H9 (cell line): Measurements from ENCODE around the gene HPDL. TPM values are rescaled to one million over a fixed set of nuclear protein-coding genes. Genes with fewer than 3 reads are reported as not detected.

ENCODE experiments used
- DNase-seq: peaks from one replicate; pipeline ENCODE4 v3.0.0-alpha.2; 2017
- H2AFZ ChIP-seq: one replicate; pipeline ENCODE4 v1.6.1; 2013; ENCODE audit warnings: mild to moderate bottlenecking, low read length, control low read depth, moderate library complexity
- H2AK5ac ChIP-seq: 2 replicates; pipeline ENCODE4 v1.6.1; 2013; ENCODE audit warnings: low read length, control low read depth, mixed read lengths; ENCODE audit not compliant: insufficient read length
- H2BK120ac ChIP-seq: one replicate; pipeline ENCODE4 v1.6.1; 2013; ENCODE audit warnings: low read depth, mild to moderate bottlenecking, low read length, control low read depth, inconsistent platforms; ENCODE audit not compliant: poor library complexity, severe bottlenecking
- H2BK12ac ChIP-seq: 2 replicates; pipeline ENCODE4 v1.6.1; 2013; ENCODE audit warnings: low read length, control low read depth, mixed read lengths, low read depth; ENCODE audit not compliant: insufficient read length
- H2BK15ac ChIP-seq: 2 replicates; pipeline ENCODE4 v1.6.1; 2013; ENCODE audit warnings: low read depth, low read length, control low read depth
- H2BK20ac ChIP-seq: one replicate; pipeline ENCODE4 v1.6.1; 2013; ENCODE audit warnings: low read depth, mild to moderate bottlenecking, low read length, control low read depth, inconsistent platforms; ENCODE audit not compliant: poor library complexity, severe bottlenecking
- H2BK5ac ChIP-seq: 2 replicates; pipeline ENCODE4 v1.6.1; 2013; ENCODE audit warnings: low read length, control low read depth, mixed read lengths; ENCODE audit not compliant: insufficient read length
- H3K14ac ChIP-seq: 2 replicates; pipeline ENCODE4 v1.6.1; 2013; ENCODE audit warnings: low read length, control low read depth; ENCODE audit not compliant: insufficient read depth
- H3K18ac ChIP-seq: 2 replicates; pipeline ENCODE4 v1.6.1; 2013; ENCODE audit warnings: low read depth, mild to moderate bottlenecking, mixed read lengths, low read length, control low read depth; ENCODE audit not compliant: insufficient read length
- H3K23ac ChIP-seq: 2 replicates; pipeline ENCODE4 v1.6.1; 2013; ENCODE audit warnings: low read length, control low read depth, mixed read lengths, low read depth; ENCODE audit not compliant: insufficient read length
- H3K23me2 ChIP-seq: 2 replicates; pipeline ENCODE4 v1.6.1; 2013; ENCODE audit warnings: low read depth, mild to moderate bottlenecking, mixed read lengths, low read length, control low read depth; ENCODE audit not compliant: insufficient read length, poor library complexity, severe bottlenecking
- H3K27ac ChIP-seq: 2 replicates; pipeline ENCODE4 v1.5.1; 2013; ENCODE audit warnings: low read length, control low read depth, mixed read lengths, low read depth; ENCODE audit not compliant: insufficient read length
- H3K27me3 ChIP-seq: 2 replicates; pipeline ENCODE4 v1.6.1; 2013; ENCODE audit warnings: low read length, control low read depth, inconsistent platforms; ENCODE audit not compliant: insufficient read depth
- H3K4ac ChIP-seq: 2 replicates; pipeline ENCODE4 v1.6.1; 2013; ENCODE audit warnings: low read depth, mild to moderate bottlenecking, control low read depth, inconsistent platforms, low read length, moderate library complexity
- H3K4me1 ChIP-seq: 2 replicates; pipeline ENCODE4 v1.6.1; 2013; ENCODE audit warnings: low read length, control low read depth, inconsistent platforms; ENCODE audit not compliant: insufficient read depth
- H3K4me2 ChIP-seq: 2 replicates; pipeline ENCODE4 v1.6.1; 2013; ENCODE audit warnings: low read length, control low read depth, mixed read lengths; ENCODE audit not compliant: insufficient read length, insufficient read depth
- H3K56ac ChIP-seq: 2 replicates; pipeline ENCODE4 v1.6.1; 2013; ENCODE audit warnings: low read depth, mild to moderate bottlenecking, mixed read lengths, low read length, control low read depth; ENCODE audit not compliant: insufficient read length
- H3K79me1 ChIP-seq: 2 replicates; pipeline ENCODE4 v1.6.1; 2013; ENCODE audit warnings: low read depth, mild to moderate bottlenecking, moderate library complexity, low read length, control low read depth, inconsistent platforms; ENCODE audit not compliant: insufficient read depth, poor library complexity, severe bottlenecking
- H3K79me2 ChIP-seq: 2 replicates; pipeline ENCODE4 v1.6.1; 2013; ENCODE audit warnings: low read length, control low read depth, inconsistent platforms; ENCODE audit not compliant: insufficient read depth
- H3K9ac ChIP-seq: 2 replicates; pipeline ENCODE4 v1.6.1; 2013; ENCODE audit warnings: low read length, control low read depth, mixed read lengths; ENCODE audit not compliant: insufficient read length; ENCODE audit errors: extremely low read depth
- H3K9me3 ChIP-seq: one replicate; pipeline ENCODE4 v1.6.1; 2013; ENCODE audit warnings: low read depth, low read length, inconsistent platforms; ENCODE audit not compliant: control insufficient read depth
- H3T11ph ChIP-seq: one replicate; pipeline ENCODE4 v1.6.1; 2013; ENCODE audit warnings: mild to moderate bottlenecking, low read length, control low read depth, inconsistent platforms
- H4K20me1 ChIP-seq: one replicate; pipeline ENCODE4 v1.6.1; 2013; ENCODE audit not compliant: control insufficient read depth, insufficient read length, insufficient read depth
- H4K5ac ChIP-seq: 2 replicates; pipeline ENCODE4 v1.6.1; 2013; ENCODE audit warnings: low read depth, mild to moderate bottlenecking, mixed read lengths, low read length, control low read depth; ENCODE audit not compliant: insufficient read length
- H4K8ac ChIP-seq: replicated peaks from 2 replicates; pipeline ENCODE4 v1.6.1; 2013; ENCODE audit warnings: low read length, control low read depth, mixed read lengths, low read depth; ENCODE audit not compliant: insufficient read length
- H4K91ac ChIP-seq: 2 replicates; pipeline ENCODE4 v1.6.1; 2013; ENCODE audit warnings: low read depth, mild to moderate bottlenecking, moderate library complexity, mixed read lengths, low read length, control low read depth; ENCODE audit not compliant: insufficient read length
- H3K27ac Mint-ChIP-seq, 3 experiments: 2 replicates in 2 of 3; 3 replicates in 1 of 3; pipeline ENCODE4 v1.8.0; 2020 to 2021; ENCODE audit warnings: mixed read lengths in 3 of 3, mild to moderate bottlenecking in 1 of 3, moderate library complexity in 1 of 3
- H3K27me3 Mint-ChIP-seq: 2 replicates; pipeline ENCODE4 v1.8.0; 2021; ENCODE audit warnings: low read depth, mild to moderate bottlenecking, moderate library complexity, mixed read lengths
- H3K36me3 Mint-ChIP-seq, 3 experiments: 2 replicates in 2 of 3; 3 replicates in 1 of 3; pipeline ENCODE4 v1.8.0; 2020 to 2021; ENCODE audit warnings: low read depth in 3 of 3, mixed read lengths in 3 of 3; ENCODE audit not compliant: insufficient read depth in 1 of 3
- H3K4me1 Mint-ChIP-seq, 2 experiments: 2 replicates each; pipeline ENCODE4 v1.8.0; 2020; ENCODE audit warnings: mixed read lengths in 2 of 2
- H3K4me3 Mint-ChIP-seq, 2 experiments: 2 replicates in 1 of 2; 3 replicates in 1 of 2; pipeline ENCODE4 v1.8.0; 2020 to 2021; ENCODE audit warnings: mild to moderate bottlenecking in 2 of 2, mixed read lengths in 2 of 2, moderate library complexity in 1 of 2
- H3K9me3 Mint-ChIP-seq, 2 experiments: 2 replicates in 1 of 2; 3 replicates in 1 of 2; pipeline ENCODE4 v1.8.0; 2020; ENCODE audit warnings: mild to moderate bottlenecking in 2 of 2, mixed read lengths in 2 of 2, moderate library complexity in 1 of 2
- WGBS: extraction: QIAGEN DNeasy Blood & Tissue Kit; methylation state at CpG from one replicate; pipeline ENCODE4 v1.1.7; 2013; ENCODE audit warnings: missing lambda C conversion rate, low lambda C conversion rate, mixed read lengths; ENCODE audit not compliant: insufficient read length; ENCODE audit errors: extremely low coverage; 5-methylcytosine and 5-hydroxymethylcytosine counted together
- total RNA-seq: library from RNA; stranded (reverse); gene quantifications from 2 replicates; pipeline ENCODE4 v1.2.1, GENCODE V29; 2021
- TF ChIP-seq, protein P1 (sequence below): fragments of 200-600 bp; sonication (generic); conservative IDR thresholded peaks from 3 replicates; pipeline ENCODE4 v1.8.0; 2021; ENCODE audit warnings: antibody characterized with exemption, mild to moderate bottlenecking

HPDL gene
- total RNA-seq, 1 experiment from 2014 or later = 10.6 TPM

DNA sequence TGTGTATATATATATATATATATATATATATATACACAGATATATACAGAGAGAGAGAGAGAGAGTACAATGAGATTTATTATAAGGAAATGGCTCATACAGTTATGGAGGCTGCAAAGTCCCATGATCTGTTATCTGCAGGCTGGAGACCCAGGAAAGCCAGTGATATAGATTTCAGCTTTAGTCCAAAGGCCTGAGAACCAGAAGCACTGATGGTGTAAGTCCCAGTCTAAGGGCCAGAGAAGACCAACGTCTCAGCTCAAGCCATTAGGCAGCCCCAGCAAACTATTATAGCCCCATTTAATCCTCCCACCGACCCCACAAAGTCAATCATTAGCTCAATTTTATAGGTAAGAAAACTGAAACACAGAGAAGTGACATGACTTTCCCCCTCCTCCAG lies 35.0 kb upstream of the HPDL start:
- no peak overlapping the region for H3K9ac ChIP-seq
- H3K27me3 ChIP-seq = no peaks in the 10 kb centered on the region
- no peak overlapping the region for H2BK120ac ChIP-seq
- no peak for DNase-seq
- peaks cover 2 to 3% of the 10 kb centered on the region in 2 experiments; a peak in 1 of 5 replicates for H3K9me3 Mint-ChIP-seq
- H3K23me2 ChIP-seq = no peaks in the 10 kb centered on the region
- no peak overlapping the region for H4K91ac ChIP-seq
- H3T11ph ChIP-seq = no peak overlapping the region
- no peak overlapping the region for H2AK5ac ChIP-seq
- H2BK5ac ChIP-seq = no peak overlapping the region
- H3K4me2 ChIP-seq = no peak overlapping the region
- H4K20me1 ChIP-seq = no peaks in the 10 kb centered on the region
- H3K56ac ChIP-seq = no peak overlapping the region
- no peaks in the 10 kb centered on the region for H3K36me3 Mint-ChIP-seq
- no peak overlapping the region for H2BK20ac ChIP-seq
- no peak overlapping the region for H2BK15ac ChIP-seq
- no peaks in the 10 kb centered on the region for H3K79me1 ChIP-seq
- no peaks in the 10 kb centered on the region for H3K9me3 ChIP-seq
- H3K4me3 Mint-ChIP-seq = no peak overlapping the region
- H3K14ac ChIP-seq = no peak overlapping the region
- H3K27me3 Mint-ChIP-seq = peaks cover 5% of the 10 kb centered on the region
- TF ChIP-seq, protein P1, sequence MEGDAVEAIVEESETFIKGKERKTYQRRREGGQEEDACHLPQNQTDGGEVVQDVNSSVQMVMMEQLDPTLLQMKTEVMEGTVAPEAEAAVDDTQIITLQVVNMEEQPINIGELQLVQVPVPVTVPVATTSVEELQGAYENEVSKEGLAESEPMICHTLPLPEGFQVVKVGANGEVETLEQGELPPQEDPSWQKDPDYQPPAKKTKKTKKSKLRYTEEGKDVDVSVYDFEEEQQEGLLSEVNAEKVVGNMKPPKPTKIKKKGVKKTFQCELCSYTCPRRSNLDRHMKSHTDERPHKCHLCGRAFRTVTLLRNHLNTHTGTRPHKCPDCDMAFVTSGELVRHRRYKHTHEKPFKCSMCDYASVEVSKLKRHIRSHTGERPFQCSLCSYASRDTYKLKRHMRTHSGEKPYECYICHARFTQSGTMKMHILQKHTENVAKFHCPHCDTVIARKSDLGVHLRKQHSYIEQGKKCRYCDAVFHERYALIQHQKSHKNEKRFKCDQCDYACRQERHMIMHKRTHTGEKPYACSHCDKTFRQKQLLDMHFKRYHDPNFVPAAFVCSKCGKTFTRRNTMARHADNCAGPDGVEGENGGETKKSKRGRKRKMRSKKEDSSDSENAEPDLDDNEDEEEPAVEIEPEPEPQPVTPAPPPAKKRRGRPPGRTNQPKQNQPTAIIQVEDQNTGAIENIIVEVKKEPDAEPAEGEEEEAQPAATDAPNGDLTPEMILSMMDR = no peak
- no peaks in the 10 kb centered on the region for H3K4me1 Mint-ChIP-seq
- H2BK12ac ChIP-seq = no peak overlapping the region
- no peak overlapping the region for H4K5ac ChIP-seq
- H2AFZ ChIP-seq = no peak overlapping the region
- no peaks in the 10 kb centered on the region for H3K4me1 ChIP-seq
- no peaks in the 10 kb centered on the region for H3K79me2 ChIP-seq
- H3K23ac ChIP-seq = no peak overlapping the region
- no peak overlapping the region for H3K27ac Mint-ChIP-seq
- no peak overlapping the region for H3K18ac ChIP-seq
- no peak overlapping the region for H3K27ac ChIP-seq
- no CpG with 5 or more reads among the region's 2 CpGs for WGBS
- H3K4ac ChIP-seq = no peak overlapping the region
- no peak overlapping the region for H4K8ac ChIP-seq
